ENCODE data around the gene CSMD2.

CSMD2 gene

GRCh38 chr1:33464552-33464951 lies 700.5 kb downstream of the CSMD2 start:
- Histone ChIP-seq H2AFZ (ENCODE audit: low read depth, low read length) (no peak overlapping the region), H3K27me3 (ENCODE audit: insufficient read depth, low read length, poor library complexity) (peaks cover 13% of the 10 kb centered on the region), H3K36me3 (ENCODE audit: insufficient read depth, low read length) (no peaks in the 10 kb centered on the region), H4K20me1 (ENCODE audit: insufficient read depth, low read length) (no peaks in the 10 kb centered on the region), H3K9me3 (ENCODE audit: insufficient read depth, low read length, severe bottlenecking) (no peaks in the 10 kb centered on the region), H3K9ac (ENCODE audit: low read depth, low read length) (no peak overlapping the region), H3K27ac (ENCODE audit: low read length) (no peak overlapping the region), H3K79me2 (ENCODE audit: insufficient read depth, low read length) (no peaks in the 10 kb centered on the region), H3K4me3 (ENCODE audit: low read depth in 1 of 2, low read length in 2 of 2) (no peak overlapping the region), H3K4me2 (ENCODE audit: insufficient read depth, low read length) (no peak overlapping the region), H3K4me1 (ENCODE audit: insufficient read depth, low read length) (peaks cover 2% of the 10 kb centered on the region; the same call in 1 of the 2 replicates)
- no peak for DNase-seq
- ATAC-seq (ENCODE audit: insufficient read depth, low read depth) = no peak
- TF ChIP-seq CTCF (IDR thresholded peaks at IDR 0.05; ENCODE audit: borderline replicate concordance, extremely low read depth, low read length, poor library complexity, severe bottlenecking) (no peak), EZH2 (IDR thresholded peaks at IDR 0.05; ENCODE audit: borderline replicate concordance, low read depth, low read length, severe bottlenecking) (no peak)
